22Rv1 (cell line): ENCODE results near the gene GALNT18.

Experiments
- H3K27ac ChIP-seq: fragments of 450-650 bp; 2 replicates; pipeline ENCODE4 v1.5.1; 2017
- ZFX ChIP-seq: fragments of 450-650 bp; IDR thresholded peaks from 2 replicates; pipeline ENCODE4 v1.6.1; 2017; ENCODE audit warnings: antibody characterized with exemption, borderline replicate concordance
- TF ChIP-seq, protein P1 (sequence below): fragments of 450-650 bp; IDR thresholded peaks from 2 replicates; pipeline ENCODE4 v1.5.1; 2017; ENCODE audit warnings: mild to moderate bottlenecking

GALNT18 gene

DNA sequence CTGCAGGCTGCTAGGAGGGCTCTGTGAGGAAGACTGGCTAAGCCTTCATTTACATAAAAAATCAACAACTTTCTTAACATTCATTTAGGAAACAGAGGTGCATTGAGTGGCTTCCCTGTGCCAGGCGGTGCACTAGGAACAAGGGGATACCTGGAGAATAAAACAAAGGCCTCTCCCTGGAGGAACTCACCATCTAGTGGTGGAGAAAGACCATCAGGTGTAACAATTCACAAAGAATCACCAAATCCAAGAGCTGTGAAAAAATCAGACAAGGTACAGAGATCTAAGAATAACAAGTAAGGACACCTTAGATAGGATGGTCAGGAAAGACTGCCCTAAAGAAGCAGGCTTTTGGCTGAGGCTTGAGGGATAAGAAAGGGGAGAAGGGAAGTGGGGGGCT, 309.1 kb downstream of the GALNT18 start:
- no peak for TF ChIP-seq ZFX
- TF ChIP-seq, protein P1, sequence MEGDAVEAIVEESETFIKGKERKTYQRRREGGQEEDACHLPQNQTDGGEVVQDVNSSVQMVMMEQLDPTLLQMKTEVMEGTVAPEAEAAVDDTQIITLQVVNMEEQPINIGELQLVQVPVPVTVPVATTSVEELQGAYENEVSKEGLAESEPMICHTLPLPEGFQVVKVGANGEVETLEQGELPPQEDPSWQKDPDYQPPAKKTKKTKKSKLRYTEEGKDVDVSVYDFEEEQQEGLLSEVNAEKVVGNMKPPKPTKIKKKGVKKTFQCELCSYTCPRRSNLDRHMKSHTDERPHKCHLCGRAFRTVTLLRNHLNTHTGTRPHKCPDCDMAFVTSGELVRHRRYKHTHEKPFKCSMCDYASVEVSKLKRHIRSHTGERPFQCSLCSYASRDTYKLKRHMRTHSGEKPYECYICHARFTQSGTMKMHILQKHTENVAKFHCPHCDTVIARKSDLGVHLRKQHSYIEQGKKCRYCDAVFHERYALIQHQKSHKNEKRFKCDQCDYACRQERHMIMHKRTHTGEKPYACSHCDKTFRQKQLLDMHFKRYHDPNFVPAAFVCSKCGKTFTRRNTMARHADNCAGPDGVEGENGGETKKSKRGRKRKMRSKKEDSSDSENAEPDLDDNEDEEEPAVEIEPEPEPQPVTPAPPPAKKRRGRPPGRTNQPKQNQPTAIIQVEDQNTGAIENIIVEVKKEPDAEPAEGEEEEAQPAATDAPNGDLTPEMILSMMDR: no peak
- no peak overlapping the region for H3K27ac ChIP-seq

DNA sequence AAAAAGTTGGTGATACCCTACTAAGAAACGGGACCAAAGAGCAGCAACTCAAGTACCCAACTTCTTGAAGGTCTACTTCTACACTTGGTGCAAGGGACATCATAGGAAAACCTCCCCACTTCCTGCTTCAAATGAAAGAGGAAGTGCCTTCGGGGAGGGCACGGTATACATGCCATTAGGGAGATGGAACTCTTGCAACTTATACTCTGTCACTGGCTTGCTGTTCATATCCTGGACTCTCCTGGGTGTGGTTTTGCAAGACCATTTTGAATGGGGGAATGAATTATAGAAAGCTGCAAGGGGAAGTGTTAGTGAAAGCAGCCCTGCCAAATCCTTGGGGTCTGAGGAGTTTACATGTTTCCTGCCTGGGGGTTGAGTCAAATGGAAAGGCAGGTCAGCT, 310.6 kb downstream of the GALNT18 start:
- no peak overlapping the region for H3K27ac ChIP-seq
- no peak for TF ChIP-seq ZFX
- TF ChIP-seq, protein P1: no peak

DNA sequence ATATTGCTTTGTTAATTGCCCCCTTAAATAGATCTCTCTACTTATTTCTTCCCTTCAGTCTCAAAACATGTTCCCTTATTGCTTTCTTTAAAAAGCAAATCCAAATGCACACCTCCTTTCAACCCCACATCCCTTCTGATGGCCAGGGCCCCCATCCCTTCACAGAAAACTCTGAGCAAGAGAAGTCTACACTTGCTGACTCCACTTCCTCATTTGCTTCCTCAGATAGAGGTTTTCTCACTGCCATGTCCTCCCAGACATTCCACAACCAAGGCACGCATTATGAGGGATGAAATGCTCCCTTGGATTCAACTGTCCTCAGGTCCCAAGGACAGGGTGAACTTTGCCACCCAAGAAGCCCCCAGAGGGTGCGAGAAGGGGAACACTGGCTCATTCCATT, 311.9 kb downstream of the GALNT18 start:
- no peak overlapping the region for H3K27ac ChIP-seq
- TF ChIP-seq, protein P1: no peak
- no peak for TF ChIP-seq ZFX

DNA sequence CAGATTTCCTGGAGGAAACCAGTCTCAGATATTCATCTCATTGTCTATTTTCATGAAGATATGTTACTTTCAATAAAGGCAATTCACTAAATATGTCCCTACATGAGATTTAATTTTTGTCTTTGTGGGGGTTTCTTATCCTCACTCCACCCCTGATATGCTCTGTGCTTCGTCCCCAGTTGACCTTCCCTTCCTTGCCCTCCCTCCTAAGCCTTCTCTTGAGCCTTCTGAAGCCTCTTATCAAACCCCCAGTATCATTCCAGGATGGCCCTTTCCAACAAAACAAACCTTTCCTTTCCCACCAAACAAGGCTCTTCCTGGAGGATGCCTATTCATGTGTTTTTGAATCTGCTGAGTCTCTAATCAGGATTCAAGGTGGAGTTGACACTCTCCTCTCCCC, 313.6 kb downstream of the GALNT18 start:
- TF ChIP-seq, protein P1: no peak
- TF ChIP-seq ZFX: no peak
- H3K27ac ChIP-seq: no peak overlapping the region

DNA sequence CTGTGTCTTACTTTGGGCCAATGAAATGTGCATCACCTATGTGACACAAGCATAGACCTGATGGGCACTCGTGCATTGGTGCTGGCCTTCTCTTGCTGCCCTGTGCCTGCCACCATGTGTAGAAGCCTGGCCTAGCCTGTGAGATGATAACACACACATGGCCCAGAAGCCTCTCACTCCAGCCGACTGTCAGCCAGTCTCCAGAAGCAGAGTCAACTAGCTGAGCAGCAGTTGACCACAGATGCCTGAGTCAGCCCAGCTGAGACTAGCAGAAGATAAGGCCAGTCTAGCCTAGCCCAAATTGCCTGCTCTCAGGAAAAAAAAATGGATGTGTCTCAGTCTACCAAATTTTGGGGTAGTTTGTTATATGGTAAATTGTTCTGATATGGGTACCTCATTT, 314.9 kb downstream of the GALNT18 start:
- H3K27ac ChIP-seq: no peak overlapping the region
- TF ChIP-seq ZFX: no peak
- TF ChIP-seq, protein P1: no peak

DNA sequence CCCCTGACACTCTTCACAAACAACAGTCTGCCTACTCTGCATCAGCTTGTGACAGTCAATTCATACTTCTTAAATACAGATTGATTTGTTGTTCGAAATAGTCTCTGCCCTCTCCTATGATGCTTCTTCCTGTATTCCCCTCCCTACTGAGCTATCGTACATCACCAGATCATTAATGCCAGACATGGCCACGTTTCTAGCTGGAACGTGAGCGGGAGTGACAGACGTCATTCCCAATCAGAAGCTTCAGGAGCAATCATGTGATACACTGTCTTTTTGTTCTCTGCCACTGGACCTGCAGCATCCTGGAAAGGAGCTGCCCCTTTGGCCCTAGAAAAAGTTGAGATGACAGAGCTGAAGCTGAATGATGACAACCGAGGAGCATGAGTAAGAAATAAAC, 317.3 kb downstream of the GALNT18 start:
- TF ChIP-seq ZFX: no peak
- H3K27ac ChIP-seq: no peak overlapping the region

DNA sequence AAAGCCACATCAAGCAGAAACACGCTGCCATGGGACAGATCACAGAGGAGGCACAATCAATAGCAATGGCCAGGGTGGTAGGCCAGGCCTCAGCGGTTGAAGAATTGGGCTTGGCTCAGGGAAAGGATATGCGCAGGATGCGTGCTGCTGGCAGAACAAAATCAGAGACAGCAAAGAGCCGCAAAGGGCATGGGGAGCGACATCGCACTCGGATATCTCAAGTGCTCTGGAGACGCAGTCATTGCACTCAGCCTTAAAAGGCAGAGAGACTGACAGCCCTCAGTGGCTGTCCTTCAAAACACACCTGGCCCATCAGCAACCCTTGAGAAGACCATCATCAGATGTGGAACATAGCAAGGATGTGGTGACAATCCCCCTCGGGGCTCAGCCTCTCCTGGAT, 319.2 kb downstream of the GALNT18 start:
- no peak for TF ChIP-seq ZFX
- TF ChIP-seq, protein P1: no peak
- no peak overlapping the region for H3K27ac ChIP-seq

DNA sequence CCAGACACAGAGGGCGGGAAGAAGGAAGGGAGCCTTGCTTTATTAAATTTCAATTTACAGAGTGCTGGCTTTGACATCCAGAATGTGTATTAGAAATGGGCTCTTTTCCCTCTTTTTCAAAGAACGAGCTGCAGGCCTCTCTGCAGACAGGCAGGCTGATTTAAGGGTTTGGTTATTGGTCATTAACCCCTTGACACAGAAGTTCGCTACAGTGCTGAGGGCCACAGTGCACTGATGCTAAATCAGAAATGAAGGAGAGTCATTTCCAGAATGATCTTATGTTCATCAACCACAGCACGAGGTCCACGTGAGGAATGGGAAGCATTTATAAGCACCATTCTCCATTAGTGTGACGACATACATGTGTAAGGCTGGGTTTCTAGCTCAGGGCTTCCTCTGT, 320.6 kb downstream of the GALNT18 start:
- H3K27ac ChIP-seq: no peak overlapping the region
- TF ChIP-seq, protein P1: no peak
- no peak for TF ChIP-seq ZFX
